ENCODE results near the gene GASK1A. TPM values are rescaled to one million over a fixed set of nuclear protein-coding genes. Genes with fewer than 3 reads are reported as not detected.

Gene GASK1A
- total and polyA plus RNA-seq, 2 donors from 2014 or later: 2.3 to 7.3 TPM

DNA sequence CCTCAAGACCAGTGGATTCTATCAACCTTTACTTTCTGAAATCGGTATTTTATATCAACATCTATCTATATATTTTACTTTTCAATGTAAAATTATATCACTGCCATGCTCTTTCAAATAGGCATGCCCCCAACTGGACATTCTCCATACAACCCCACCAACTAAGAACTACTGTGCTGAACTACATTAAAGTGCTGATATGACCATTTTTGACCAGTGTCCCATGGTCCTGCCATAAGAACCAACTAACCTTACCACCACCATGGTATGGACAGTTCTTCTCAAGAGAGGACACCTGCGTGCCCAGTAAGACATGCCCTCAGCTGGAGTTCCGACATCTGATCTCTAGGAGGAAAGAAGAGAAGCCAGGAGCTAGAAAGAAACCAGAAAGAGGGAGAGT is 111.1 kb downstream of the GASK1A start:
- Histone ChIP-seq H3K27ac (ENCODE audit: low read depth in 2 of 2, low read length in 2 of 2) (no peak overlapping the region), H3K9me3 (ENCODE audit: control insufficient read depth in 2 of 3, insufficient read depth in 1 of 3, low read length in 3 of 3) (no peaks in the 10 kb centered on the region), H3K4me3 (ENCODE audit: low read length in 3 of 3) (no peak overlapping the region), H3K9ac (ENCODE audit: low read length in 3 of 3) (no peak overlapping the region), H3K36me3 (ENCODE audit: control insufficient read depth in 2 of 3, insufficient read depth in 3 of 3, low read length in 3 of 3) (no peaks in the 10 kb centered on the region), H3K4me1 (ENCODE audit: control insufficient read depth in 2 of 3, insufficient read depth in 2 of 3, low read depth in 1 of 3, low read length in 3 of 3) (no peaks in the 10 kb centered on the region), H3K27me3 (ENCODE audit: control insufficient read depth, insufficient read depth, low read length) (no peaks in the 10 kb centered on the region)
- TF ChIP-seq, protein P1, sequence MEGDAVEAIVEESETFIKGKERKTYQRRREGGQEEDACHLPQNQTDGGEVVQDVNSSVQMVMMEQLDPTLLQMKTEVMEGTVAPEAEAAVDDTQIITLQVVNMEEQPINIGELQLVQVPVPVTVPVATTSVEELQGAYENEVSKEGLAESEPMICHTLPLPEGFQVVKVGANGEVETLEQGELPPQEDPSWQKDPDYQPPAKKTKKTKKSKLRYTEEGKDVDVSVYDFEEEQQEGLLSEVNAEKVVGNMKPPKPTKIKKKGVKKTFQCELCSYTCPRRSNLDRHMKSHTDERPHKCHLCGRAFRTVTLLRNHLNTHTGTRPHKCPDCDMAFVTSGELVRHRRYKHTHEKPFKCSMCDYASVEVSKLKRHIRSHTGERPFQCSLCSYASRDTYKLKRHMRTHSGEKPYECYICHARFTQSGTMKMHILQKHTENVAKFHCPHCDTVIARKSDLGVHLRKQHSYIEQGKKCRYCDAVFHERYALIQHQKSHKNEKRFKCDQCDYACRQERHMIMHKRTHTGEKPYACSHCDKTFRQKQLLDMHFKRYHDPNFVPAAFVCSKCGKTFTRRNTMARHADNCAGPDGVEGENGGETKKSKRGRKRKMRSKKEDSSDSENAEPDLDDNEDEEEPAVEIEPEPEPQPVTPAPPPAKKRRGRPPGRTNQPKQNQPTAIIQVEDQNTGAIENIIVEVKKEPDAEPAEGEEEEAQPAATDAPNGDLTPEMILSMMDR (IDR thresholded peaks at IDR 0.05; ENCODE audit: borderline replicate concordance, extremely low read depth, insufficient read depth): no peak
- FAIRE-seq: no peak
- no peak for DNase-seq
- intact Hi-C loops (cut with DNase I): no loop called here

DNA sequence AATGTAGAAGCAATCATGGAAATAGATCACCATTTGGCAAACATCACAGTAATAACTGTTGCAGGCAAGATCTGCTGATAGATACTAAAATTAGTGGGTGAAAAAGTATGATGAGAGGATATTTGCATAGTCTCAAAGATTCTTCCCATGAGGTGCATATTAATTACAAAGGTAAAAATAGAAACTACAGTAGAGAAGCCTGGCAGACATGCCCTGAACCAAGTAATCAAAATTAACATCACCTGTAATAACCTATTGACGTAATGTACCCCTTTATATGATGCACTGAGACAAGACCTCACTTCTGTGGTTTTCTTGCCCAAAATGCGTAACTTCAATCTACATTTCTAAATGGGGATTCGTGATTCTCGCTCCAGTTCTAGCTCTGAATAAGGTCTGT is 112.4 kb downstream of the GASK1A start:
- FAIRE-seq: no peak
- H3K27me3 ChIP-seq (ENCODE audit: control insufficient read depth, insufficient read depth, low read length): no peaks in the 10 kb centered on the region

DNA sequence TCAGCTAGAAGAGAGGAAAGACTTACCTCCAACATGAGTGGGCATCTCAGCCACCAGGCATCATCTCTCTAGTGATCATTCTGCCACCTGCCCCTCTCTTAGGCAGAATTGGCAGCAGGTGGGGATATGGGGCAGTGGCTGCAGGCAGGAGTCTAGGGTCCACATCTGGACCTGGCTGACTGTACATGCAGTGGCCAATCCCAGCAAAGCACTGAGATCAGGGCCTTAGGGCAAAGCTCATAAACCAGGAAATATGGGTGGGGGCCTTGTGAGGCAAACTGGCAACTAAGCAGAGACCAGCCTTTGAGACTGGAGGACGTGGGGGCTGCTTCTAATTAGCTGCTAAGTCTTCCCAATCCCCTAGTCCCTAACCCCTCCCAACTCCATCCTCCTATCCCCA is 113.9 kb downstream of the GASK1A start:
- DNase-seq: no peak
- TF ChIP-seq, protein P1 (IDR thresholded peaks at IDR 0.05; ENCODE audit: borderline replicate concordance, extremely low read depth, insufficient read depth): no peak
- no peak for FAIRE-seq
- Histone ChIP-seq H3K4me1 (ENCODE audit: control insufficient read depth in 2 of 3, insufficient read depth in 2 of 3, low read depth in 1 of 3, low read length in 3 of 3) (no peaks in the 10 kb centered on the region), H3K9ac (ENCODE audit: low read length in 3 of 3) (no peak overlapping the region), H3K27me3 (ENCODE audit: control insufficient read depth, insufficient read depth, low read length) (no peaks in the 10 kb centered on the region), H3K9me3 (ENCODE audit: control insufficient read depth in 2 of 3, insufficient read depth in 1 of 3, low read length in 3 of 3) (no peaks in the 10 kb centered on the region), H3K27ac (ENCODE audit: low read depth in 2 of 2, low read length in 2 of 2) (no peak overlapping the region), H3K36me3 (ENCODE audit: control insufficient read depth in 2 of 3, insufficient read depth in 3 of 3, low read length in 3 of 3) (no peaks in the 10 kb centered on the region), H3K4me3 (ENCODE audit: low read length in 3 of 3) (no peak overlapping the region)
- intact Hi-C loops (cut with DNase I): no loop called here

More for the DNA sequence above, 112.4 kb downstream of the GASK1A start:
- no peak for DNase-seq
- H3K9me3 ChIP-seq (ENCODE audit: control insufficient read depth in 2 of 3, insufficient read depth in 1 of 3, low read length in 3 of 3): no peaks in the 10 kb centered on the region
- H3K4me1 ChIP-seq (ENCODE audit: control insufficient read depth in 2 of 3, insufficient read depth in 2 of 3, low read depth in 1 of 3, low read length in 3 of 3): no peaks in the 10 kb centered on the region
- intact Hi-C loops (cut with DNase I): no loop called here
- H3K36me3 ChIP-seq (ENCODE audit: control insufficient read depth in 2 of 3, insufficient read depth in 3 of 3, low read length in 3 of 3): no peaks in the 10 kb centered on the region
- TF ChIP-seq, protein P1 (IDR thresholded peaks at IDR 0.05; ENCODE audit: borderline replicate concordance, extremely low read depth, insufficient read depth): no peak
- no peak overlapping the region for H3K9ac ChIP-seq (ENCODE audit: low read length in 3 of 3)
- no peak overlapping the region for H3K4me3 ChIP-seq (ENCODE audit: low read length in 3 of 3)
- no peak overlapping the region for H3K27ac ChIP-seq (ENCODE audit: low read depth in 2 of 2, low read length in 2 of 2)

DNA sequence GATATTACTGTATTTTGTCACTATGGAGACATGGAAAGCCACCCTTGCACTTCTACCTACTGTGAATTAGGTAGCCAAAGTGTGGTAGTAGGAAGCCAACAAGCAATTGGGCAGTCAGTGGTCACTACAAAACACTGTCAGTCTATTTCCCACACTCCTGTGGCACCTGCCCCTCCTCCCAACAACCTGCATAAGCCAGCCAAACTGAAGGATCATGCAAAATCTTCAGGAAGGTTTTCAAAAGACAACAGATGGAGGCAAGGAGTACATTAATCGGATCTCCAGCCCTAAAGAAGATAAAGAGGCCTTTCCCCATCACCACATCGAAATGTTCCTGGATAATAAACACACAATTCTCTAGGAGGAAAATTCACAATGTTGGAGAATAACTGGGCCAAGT is 114.9 kb downstream of the GASK1A start:
- no peaks in the 10 kb centered on the region for H3K4me1 ChIP-seq (ENCODE audit: control insufficient read depth in 2 of 3, insufficient read depth in 2 of 3, low read depth in 1 of 3, low read length in 3 of 3)
- TF ChIP-seq, protein P1 (IDR thresholded peaks at IDR 0.05; ENCODE audit: borderline replicate concordance, extremely low read depth, insufficient read depth): no peak
- H3K9me3 ChIP-seq (ENCODE audit: control insufficient read depth in 2 of 3, insufficient read depth in 1 of 3, low read length in 3 of 3): no peaks in the 10 kb centered on the region
- H3K27me3 ChIP-seq (ENCODE audit: control insufficient read depth, insufficient read depth, low read length): no peaks in the 10 kb centered on the region
- H3K4me3 ChIP-seq (ENCODE audit: low read length in 3 of 3): no peak overlapping the region
- H3K9ac ChIP-seq (ENCODE audit: low read length in 3 of 3): no peak overlapping the region
- H3K27ac ChIP-seq (ENCODE audit: low read depth in 2 of 2, low read length in 2 of 2): no peak overlapping the region
- FAIRE-seq (no peak), DNase-seq (no peak)
- no peaks in the 10 kb centered on the region for H3K36me3 ChIP-seq (ENCODE audit: control insufficient read depth in 2 of 3, insufficient read depth in 3 of 3, low read length in 3 of 3)
- intact Hi-C loops (cut with DNase I): no loop called here

Data from kidney (tissue), 14 donors.